Measurements from ENCODE around the gene CDC42BPA.
"Not testable (repeated sequence)": the region's sequence is repeated elsewhere in the genome, so short reads cannot be mapped to it uniquely, and the experiment has no call there.

Gene CDC42BPA

DNA sequence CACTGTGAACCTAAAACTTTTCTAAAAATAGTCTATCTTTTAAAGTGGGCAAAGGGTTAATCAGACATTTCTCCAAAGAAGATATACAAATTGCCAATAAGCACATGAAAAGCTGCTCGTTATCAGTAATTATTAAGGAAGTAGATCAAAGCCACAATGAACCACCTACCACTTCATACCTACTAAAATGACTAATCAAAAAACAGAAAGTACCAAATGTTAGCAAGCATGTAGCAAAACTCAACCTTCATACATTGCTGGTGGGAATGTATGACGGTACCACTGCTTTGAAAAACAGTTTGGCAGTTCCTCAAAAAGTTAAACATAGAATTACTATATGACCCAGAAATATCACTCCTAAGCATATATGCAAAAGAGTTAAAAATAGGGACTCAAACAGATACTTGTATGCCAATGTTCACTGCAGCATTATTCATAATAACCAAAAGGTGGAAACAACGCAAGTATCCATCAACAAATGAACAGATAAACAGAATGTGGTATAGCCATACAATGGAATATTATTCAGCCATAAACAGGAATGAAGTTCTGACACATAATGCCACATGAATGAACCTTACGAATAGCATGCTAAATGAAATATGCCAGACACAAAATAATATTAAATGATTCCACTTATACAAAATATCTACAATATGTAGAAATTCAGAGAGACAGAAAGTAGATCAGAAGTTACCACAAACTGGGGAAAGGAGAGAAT is 21.1 kb downstream of the CDC42BPA start:
- no peak overlapping the region for H3K4me3 ChIP-seq (ENCODE audit: low read length)
- TF ChIP-seq CTCF (conservative IDR thresholded peaks at IDR 0.05; ENCODE audit: low read depth, low read length) = no peak
- no peak for DNase-seq (ENCODE audit: low read depth)

GRCh38 chr1:227295609-227296008 is 22.7 kb downstream of the CDC42BPA start:
- no peak for DNase-seq (ENCODE audit: low read depth)
- TF ChIP-seq CTCF (conservative IDR thresholded peaks at IDR 0.05; ENCODE audit: low read depth, low read length) = no peak
- H3K4me3 ChIP-seq (ENCODE audit: low read length) = no peak overlapping the region

DNA sequence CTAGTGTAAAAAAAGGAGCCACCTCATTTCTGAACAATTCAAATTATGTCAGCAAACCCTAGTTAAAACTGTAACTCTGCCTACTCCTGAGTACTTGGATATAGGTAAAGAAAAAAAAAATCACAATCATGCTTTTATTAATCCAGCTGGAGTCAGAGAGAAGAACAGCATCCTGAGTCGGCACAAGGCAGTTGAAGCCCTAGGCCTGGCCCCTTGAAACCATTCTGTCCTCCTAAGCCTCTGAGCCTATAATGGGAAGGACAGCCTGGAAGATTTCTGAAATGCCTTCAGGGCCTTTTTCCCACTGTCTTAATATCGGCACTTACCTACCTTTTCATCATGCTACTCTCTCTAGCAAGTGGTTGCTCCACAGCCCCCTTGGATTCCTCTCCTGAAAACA is 32.5 kb downstream of the CDC42BPA start:
- no peak for DNase-seq (ENCODE audit: low read depth)
- no peak overlapping the region for H3K4me3 ChIP-seq (ENCODE audit: low read length)
- TF ChIP-seq CTCF (conservative IDR thresholded peaks at IDR 0.05; ENCODE audit: low read depth, low read length) = no peak

- no peak for TF ChIP-seq CTCF (conservative IDR thresholded peaks at IDR 0.05; ENCODE audit: low read depth, low read length)
- no peak for DNase-seq (ENCODE audit: low read depth)
- no peak overlapping the region for H3K4me3 ChIP-seq (ENCODE audit: low read length)
Observed at GRCh38 chr1:227281371-227281770, 36.9 kb downstream of the CDC42BPA start.

DNA sequence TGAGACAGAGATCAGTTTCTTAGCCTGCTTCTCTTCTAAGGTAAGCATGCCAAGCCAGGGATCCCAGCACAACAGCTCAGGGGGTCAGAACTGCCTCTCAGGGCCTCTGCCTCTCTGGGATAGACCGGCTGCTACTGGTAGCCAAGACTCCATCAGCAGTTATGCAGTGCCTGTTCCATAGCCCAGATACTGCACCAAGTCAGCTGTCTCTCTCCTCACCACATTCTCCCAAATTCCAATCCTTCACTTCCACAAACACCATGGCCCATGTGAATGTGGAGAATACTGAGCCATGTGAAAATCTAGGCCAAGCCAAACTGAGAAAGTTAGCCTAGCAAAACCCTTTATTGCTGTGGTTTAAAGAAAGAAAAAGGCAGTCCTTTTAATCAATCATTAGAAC is 37.5 kb downstream of the CDC42BPA start:
- no peak for DNase-seq (ENCODE audit: low read depth)
- no peak for TF ChIP-seq CTCF (conservative IDR thresholded peaks at IDR 0.05; ENCODE audit: low read depth, low read length)
- no peak overlapping the region for H3K4me3 ChIP-seq (ENCODE audit: low read length)

DNA sequence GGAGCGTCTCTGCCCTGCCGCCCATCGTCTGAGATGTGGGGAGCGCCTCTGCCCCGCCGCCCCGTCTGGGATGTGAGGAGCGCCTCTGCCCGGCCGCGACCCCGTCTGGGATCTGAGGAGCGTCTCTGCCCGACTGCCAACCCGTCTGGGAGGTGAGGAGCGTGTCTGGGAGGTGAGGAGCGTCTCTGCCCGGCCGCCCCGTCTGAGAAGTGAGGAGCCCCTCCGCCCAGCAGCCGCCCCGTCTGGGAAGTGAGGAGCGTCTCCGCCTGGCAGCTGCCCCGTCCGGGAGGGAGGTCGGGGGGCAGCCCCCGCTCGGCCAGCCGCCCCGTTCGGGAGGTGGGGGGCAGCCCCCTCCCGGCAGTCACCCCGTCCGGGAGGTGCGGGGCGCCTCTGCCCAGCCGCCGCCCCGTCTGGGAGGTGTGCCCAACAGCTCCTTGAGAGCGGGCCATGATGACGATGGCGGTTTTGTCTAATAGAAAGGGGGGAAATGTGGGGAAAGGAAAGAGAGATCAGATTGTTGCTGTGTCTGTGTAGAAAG is 42.1 kb downstream of the CDC42BPA start:
- not testable (repeated sequence) for H3K4me3 ChIP-seq (ENCODE audit: low read length); DNase-seq (ENCODE audit: low read depth)

GRCh38 chr1:227273557-227273956 is 44.7 kb downstream of the CDC42BPA start:
- peak; percentile 11 for DNase-seq (ENCODE audit: low read depth)
- no peak overlapping the region for H3K4me3 ChIP-seq (ENCODE audit: low read length)
- no peak for TF ChIP-seq CTCF (conservative IDR thresholded peaks at IDR 0.05; ENCODE audit: low read depth, low read length)

Data from retinal pigment epithelial cell (primary cell).